Keratinocyte (primary cell): ENCODE data around the gene SOHLH1.

Experiments
- CTCF ChIP-seq, 3 experiments: IDR thresholded peaks in 1 of 3; conservative IDR thresholded peaks in 1 of 3; optimal IDR thresholded peaks in 1 of 3; 2 replicates in 2 of 3; 3 replicates in 1 of 3; pipeline versions ENCODE3 to v1.5.1; 2011; ENCODE audit warnings: low read length in 3 of 3, mild to moderate bottlenecking in 3 of 3, moderate library complexity in 2 of 3, control low read depth in 1 of 3, inconsistent platforms in 1 of 3; ENCODE audit not compliant: insufficient read depth in 2 of 3; ENCODE audit errors: extremely low read depth in 1 of 3
- EZH2 ChIP-seq: IDR thresholded peaks from one replicate; pipeline ENCODE4 v1.6.1; 2012; ENCODE audit warnings: inconsistent platforms, mild to moderate bottlenecking, low read length, moderate library complexity

GRCh38 chr9:135715056-135715595 is 15.8 kb upstream of the SOHLH1 start:
- TF ChIP-seq CTCF (optimal IDR thresholded peaks at IDR 0.05 in 1 of 3, IDR thresholded peaks at IDR 0.05 in 1 of 3, conservative IDR thresholded peaks at IDR 0.05 in 1 of 3; ENCODE audit: extremely low read depth in 1 of 3, insufficient read depth in 2 of 3, low read length in 3 of 3) (no peak), EZH2 (peak; percentile 83)
